Panc1 (cell line): ENCODE results near the gene CERS1.

Experiments
- CTCF ChIP-seq: fragments of 450-650 bp; IDR thresholded peaks from 2 replicates; pipeline ENCODE4 v1.5.1; 2017; ENCODE audit warnings: mild to moderate bottlenecking
- POLR2AphosphoS5 ChIP-seq: IDR thresholded peaks from 2 replicates; pipeline ENCODE4 v1.6.1; 2012; ENCODE audit warnings: mild to moderate bottlenecking, low read depth, low read length, moderate library complexity
- TCF7L2 ChIP-seq: IDR thresholded peaks from 2 replicates; pipeline ENCODE4 v1.6.1; 2011; ENCODE audit warnings: mild to moderate bottlenecking, low read depth, low read length, inconsistent platforms
- TF ChIP-seq, protein P1 (sequence below), 2 experiments: IDR thresholded peaks; 2 replicates each; pipeline ENCODE4 v1.6.1; 2011 to 2012; ENCODE audit warnings: low read depth in 2 of 2, control low read depth in 1 of 2, low read length in 1 of 2, mild to moderate bottlenecking in 1 of 2, moderate library complexity in 1 of 2; ENCODE audit not compliant: insufficient read depth in 1 of 2

DNA sequence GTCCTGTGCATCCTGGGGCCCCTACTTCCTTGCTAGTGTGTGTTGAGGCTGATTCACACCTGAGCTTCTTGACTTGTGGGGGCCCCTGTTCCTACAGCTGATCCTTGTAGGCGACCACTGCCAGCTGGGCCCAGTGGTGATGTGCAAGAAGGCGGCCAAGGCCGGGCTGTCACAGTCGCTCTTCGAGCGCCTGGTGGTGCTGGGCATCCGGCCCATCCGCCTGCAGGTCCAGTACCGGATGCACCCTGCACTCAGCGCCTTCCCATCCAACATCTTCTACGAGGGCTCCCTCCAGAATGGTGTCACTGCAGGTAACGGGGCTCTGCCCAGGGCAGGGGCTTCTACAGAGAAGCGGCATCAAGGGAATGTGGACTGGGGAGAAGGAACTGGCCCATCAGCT is 38.7 kb downstream of the CERS1 start:
- no peak for TF ChIP-seq CTCF
- no peak for TF ChIP-seq POLR2AphosphoS5
- no peak for TF ChIP-seq TCF7L2
- TF ChIP-seq, protein P1, sequence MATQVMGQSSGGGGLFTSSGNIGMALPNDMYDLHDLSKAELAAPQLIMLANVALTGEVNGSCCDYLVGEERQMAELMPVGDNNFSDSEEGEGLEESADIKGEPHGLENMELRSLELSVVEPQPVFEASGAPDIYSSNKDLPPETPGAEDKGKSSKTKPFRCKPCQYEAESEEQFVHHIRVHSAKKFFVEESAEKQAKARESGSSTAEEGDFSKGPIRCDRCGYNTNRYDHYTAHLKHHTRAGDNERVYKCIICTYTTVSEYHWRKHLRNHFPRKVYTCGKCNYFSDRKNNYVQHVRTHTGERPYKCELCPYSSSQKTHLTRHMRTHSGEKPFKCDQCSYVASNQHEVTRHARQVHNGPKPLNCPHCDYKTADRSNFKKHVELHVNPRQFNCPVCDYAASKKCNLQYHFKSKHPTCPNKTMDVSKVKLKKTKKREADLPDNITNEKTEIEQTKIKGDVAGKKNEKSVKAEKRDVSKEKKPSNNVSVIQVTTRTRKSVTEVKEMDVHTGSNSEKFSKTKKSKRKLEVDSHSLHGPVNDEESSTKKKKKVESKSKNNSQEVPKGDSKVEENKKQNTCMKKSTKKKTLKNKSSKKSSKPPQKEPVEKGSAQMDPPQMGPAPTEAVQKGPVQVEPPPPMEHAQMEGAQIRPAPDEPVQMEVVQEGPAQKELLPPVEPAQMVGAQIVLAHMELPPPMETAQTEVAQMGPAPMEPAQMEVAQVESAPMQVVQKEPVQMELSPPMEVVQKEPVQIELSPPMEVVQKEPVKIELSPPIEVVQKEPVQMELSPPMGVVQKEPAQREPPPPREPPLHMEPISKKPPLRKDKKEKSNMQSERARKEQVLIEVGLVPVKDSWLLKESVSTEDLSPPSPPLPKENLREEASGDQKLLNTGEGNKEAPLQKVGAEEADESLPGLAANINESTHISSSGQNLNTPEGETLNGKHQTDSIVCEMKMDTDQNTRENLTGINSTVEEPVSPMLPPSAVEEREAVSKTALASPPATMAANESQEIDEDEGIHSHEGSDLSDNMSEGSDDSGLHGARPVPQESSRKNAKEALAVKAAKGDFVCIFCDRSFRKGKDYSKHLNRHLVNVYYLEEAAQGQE (IDR thresholded peaks at IDR 0.05; ENCODE audit: insufficient read depth in 1 of 2, low read depth in 2 of 2, low read length in 1 of 2) = no peak
